SJSA1 (cell line): ENCODE results near the gene FSD1. TPM values are rescaled to one million over a fixed set of nuclear protein-coding genes. Genes with fewer than 3 reads are reported as not detected.
"Not testable (repeated sequence)": the region's sequence is repeated elsewhere in the genome, so short reads cannot be mapped to it uniquely, and the experiment has no call there.

Source experiments
- DNase-seq, 2 experiments: peaks; one replicate each; pipeline ENCODE4 v3.0.0-alpha.2; 2015 to 2020; ENCODE audit warnings: low spot score in 2 of 2, low read depth in 1 of 2
- H3K27ac ChIP-seq: fragments of 250-450 bp; sonication (Bioruptor Pico); 2 replicates; pipeline ENCODE4 v1.5.1; 2020; ENCODE audit warnings: mild to moderate bottlenecking, moderate library complexity
- H3K27me3 ChIP-seq: fragments of 250-450 bp; sonication (Bioruptor Pico); replicated peaks from 2 replicates; pipeline ENCODE4 v1.5.1; 2020; ENCODE audit warnings: mild to moderate bottlenecking, moderate library complexity
- H3K36me3 ChIP-seq: fragments of 250-450 bp; sonication (Bioruptor Pico); 2 replicates; pipeline ENCODE4 v1.5.1; 2020; ENCODE audit warnings: mild to moderate bottlenecking
- H3K4me1 ChIP-seq: fragments of 250-450 bp; sonication (Bioruptor Pico); replicated peaks from 2 replicates; pipeline ENCODE4 v1.6.1; 2021; ENCODE audit warnings: mild to moderate bottlenecking
- H3K4me3 ChIP-seq: fragments of 250-450 bp; sonication (Bioruptor Pico); 2 replicates; pipeline ENCODE4 v1.5.1; 2020; ENCODE audit warnings: mild to moderate bottlenecking
- H3K9me3 ChIP-seq: fragments of 250-450 bp; sonication (Bioruptor Pico); replicated peaks from 2 replicates; pipeline ENCODE4 v1.5.1; 2020; ENCODE audit warnings: mild to moderate bottlenecking
- total RNA-seq: library from RNA; depleted of rRNA; stranded (reverse); fragments of >200 nt; shearing (Covaris generic); gene quantifications from 2 replicates; pipeline ENCODE4 v1.2.3, GENCODE V29; 2014

Gene FSD1
- total RNA-seq, 1 experiment from 2014 or later: 4.5 TPM

DNA sequence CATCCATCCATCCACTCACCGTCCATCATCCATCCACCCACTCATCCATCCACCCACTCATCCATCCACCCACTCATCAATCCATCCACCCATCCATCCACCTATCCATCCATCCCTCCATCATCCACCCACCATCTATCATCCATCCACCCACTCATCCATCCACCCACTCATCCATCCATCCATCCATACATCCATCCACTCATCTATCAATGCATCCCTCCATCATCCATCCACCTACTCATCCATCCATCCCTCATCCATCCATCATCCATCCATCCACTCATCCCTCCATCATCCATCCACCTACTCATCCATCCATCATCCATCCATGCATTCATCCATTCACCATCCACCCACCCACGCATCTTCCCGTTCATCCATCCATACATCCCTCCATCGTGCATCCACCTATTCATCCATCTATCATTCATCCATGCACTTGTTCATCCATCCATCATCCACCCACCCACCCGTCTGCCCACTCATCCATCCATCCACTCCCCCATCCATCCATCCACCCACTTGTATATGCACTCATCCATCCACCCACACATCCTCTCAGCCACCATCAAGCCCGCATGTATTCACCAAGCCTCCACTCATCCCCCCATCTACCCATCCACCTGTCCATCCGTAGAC lies 30.7 kb downstream of the FSD1 start:
- DNase-seq: no peak
- no peaks in the 10 kb centered on the region for H3K36me3 ChIP-seq
- no peaks in the 10 kb centered on the region for H3K27me3 ChIP-seq
- H3K4me1 ChIP-seq: peaks cover 9% of the 10 kb centered on the region
- no peaks in the 10 kb centered on the region for H3K9me3 ChIP-seq
- H3K4me3 ChIP-seq: no peak overlapping the region
- no peak overlapping the region for H3K27ac ChIP-seq

DNA sequence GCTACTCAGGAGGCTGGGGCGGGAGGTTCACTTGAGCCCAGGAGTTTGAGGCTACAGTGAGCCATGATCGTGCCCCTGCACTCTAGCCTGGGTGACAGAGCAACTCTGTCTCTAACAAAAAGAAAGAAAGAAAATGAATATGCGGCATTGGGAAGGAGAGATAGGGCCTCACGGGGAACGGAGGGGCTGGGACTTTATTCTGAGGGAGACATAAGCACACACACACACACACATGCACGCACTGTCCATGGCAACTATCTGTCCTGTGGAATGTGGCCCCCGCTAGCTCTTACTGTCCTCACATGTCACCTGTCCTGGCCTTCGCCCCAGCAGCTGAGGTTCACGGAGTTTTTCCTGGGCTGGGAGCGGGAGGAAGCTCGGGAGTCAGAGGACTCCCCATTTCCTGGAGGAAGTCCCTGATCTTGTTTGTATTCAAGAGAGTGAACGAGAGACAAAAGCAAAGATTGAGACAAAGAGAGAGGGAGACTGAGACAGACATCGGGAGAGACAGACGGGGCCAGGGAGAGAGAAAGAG lies 33.6 kb downstream of the FSD1 start:
- Histone ChIP-seq H3K4me1 (peaks cover 15% of the 10 kb centered on the region), H3K27ac (no peak overlapping the region)
- DNase-seq: peak in 1 of 2 experiments; percentile 43

DNA sequence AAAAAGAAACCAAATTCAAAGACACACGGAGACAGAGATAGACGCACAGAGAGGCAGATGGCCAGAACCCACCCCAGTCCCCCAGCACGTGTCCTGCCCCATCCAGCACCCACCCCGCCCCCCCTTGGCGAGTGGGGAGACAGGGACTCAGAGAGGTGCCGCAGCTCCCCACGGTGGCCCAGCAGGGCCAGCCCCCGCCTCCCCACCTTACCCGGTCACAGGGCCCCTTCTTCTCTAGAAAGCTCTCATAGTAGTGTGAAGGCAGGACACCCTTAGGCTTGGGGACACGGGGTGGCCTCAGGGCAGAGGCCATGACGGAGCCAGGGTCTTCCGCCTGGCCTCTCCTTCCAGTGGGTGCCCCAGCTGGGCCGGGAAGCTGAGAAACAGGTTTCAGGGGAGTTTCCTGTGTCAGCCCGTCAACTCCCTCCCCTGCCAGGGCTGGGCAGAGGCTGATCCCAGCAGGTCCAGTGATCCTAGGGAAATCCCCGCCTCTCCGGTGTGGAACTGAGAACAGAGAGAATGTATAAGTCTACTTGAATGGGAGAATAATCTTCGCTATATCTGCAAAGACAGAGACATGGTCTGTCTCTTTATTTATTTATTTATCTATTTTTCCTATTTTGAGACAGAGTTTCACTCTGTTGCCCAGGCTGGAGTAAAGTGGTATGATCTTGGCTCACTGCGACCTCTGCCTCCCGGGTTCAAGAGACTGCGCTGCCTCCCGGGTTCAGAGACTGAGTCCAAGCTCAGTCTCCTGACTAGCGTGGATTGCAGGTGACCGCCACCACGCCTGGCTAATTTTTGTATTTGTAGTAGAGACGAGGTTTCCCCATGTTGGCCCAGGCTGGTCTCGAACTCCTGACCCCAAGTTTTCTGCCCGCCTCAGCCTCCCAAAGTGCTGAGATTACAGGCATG lies 34.3 kb downstream of the FSD1 start, which contains the start of gene STAP2:
Gene STAP2, minus strand, starts transcription at position 387 of the 915 bp plus-strand sequence. Its CDS starts 74 bp downstream, at position 313.
- Histone ChIP-seq H3K4me3 (peak within 1 kb of the TSS; percentile 28), H3K27me3 (no peaks in the 10 kb centered on the region), H3K4me1 (peaks cover 15% of the 10 kb centered on the region), H3K9me3 (no peaks in the 10 kb centered on the region), H3K27ac (no peak within 1 kb of the TSS), H3K36me3 (no peaks in the 10 kb centered on the region)
- DNase-seq: peak in 1 of 2 experiments; percentile 46

More for the DNA sequence above, 33.6 kb downstream of the FSD1 start:
- Histone ChIP-seq H3K27me3 (no peaks in the 10 kb centered on the region), H3K4me3 (peak overlapping the region; percentile 28), H3K36me3 (no peaks in the 10 kb centered on the region), H3K9me3 (no peaks in the 10 kb centered on the region)

DNA sequence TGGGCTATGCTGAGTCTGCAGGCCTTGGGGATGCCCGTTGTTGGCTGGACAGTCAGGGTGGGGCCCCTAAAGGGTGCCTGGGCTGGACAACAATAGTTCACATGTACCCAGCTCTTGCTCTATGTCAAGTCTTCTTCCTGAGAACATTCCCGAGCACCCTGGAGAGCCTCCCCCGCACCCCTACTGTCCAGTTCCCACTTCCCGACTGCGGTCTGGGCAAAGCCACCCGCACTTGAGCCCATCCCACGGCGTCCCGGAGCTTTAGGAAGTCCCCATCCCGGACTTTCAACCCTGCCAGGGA lies 37.9 kb downstream of the FSD1 start:
- H3K4me3 ChIP-seq: peak overlapping the region; percentile 62
- H3K27me3 ChIP-seq: no peaks in the 10 kb centered on the region
- H3K4me1 ChIP-seq: peaks cover 21% of the 10 kb centered on the region
- H3K9me3 ChIP-seq: no peaks in the 10 kb centered on the region
- no peak for DNase-seq
- H3K27ac ChIP-seq: peak overlapping the region; percentile 42
- H3K36me3 ChIP-seq: no peaks in the 10 kb centered on the region; the same call in 1 of the 2 replicates

DNA sequence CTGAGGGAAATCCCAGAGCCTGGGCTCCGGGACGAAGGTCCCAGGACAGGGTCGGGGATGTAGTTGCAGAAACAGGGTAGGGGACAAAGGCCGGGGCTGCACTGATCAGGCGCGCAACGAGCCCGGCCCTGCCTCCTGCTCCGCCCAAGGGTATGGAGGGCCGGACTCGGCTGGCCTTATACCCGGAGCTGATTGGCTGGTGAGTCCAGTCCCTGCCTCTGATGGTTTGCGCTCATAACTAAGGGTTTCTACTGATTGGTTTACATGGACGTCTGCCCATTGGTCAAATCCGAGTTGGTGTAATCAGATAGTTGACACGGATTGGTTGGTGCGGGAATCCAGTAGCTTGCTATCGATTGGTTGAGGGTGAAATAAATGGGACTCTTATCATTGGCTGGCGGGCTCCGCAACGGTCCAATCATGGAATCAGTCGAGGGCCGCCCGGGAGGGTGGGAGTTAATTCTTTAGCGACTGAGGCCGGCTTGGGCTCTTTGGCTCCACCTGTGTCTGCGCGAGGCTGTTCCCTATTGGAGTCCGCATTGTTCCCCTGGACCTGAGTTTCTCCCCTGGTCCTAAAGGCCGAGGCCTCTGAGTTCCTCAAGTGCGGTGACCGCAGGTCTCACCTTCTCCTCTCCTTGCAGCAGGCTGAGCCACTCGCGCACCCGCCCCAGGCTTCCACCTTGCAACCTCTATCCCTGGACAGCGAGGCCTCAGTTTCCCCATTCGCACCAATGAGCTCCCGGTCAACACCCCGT lies 38.4 kb downstream of the FSD1 start:
- no peaks in the 10 kb centered on the region for H3K27me3 ChIP-seq
- no peaks in the 10 kb centered on the region; the same call in 1 of the 2 replicates for H3K36me3 ChIP-seq
- no peaks in the 10 kb centered on the region for H3K9me3 ChIP-seq
- peaks cover 20% of the 10 kb centered on the region for H3K4me1 ChIP-seq
- peak; percentile 98 for DNase-seq
- H3K27ac ChIP-seq: peak overlapping the region; percentile 42
- peak overlapping the region; percentile 62 for H3K4me3 ChIP-seq

DNA sequence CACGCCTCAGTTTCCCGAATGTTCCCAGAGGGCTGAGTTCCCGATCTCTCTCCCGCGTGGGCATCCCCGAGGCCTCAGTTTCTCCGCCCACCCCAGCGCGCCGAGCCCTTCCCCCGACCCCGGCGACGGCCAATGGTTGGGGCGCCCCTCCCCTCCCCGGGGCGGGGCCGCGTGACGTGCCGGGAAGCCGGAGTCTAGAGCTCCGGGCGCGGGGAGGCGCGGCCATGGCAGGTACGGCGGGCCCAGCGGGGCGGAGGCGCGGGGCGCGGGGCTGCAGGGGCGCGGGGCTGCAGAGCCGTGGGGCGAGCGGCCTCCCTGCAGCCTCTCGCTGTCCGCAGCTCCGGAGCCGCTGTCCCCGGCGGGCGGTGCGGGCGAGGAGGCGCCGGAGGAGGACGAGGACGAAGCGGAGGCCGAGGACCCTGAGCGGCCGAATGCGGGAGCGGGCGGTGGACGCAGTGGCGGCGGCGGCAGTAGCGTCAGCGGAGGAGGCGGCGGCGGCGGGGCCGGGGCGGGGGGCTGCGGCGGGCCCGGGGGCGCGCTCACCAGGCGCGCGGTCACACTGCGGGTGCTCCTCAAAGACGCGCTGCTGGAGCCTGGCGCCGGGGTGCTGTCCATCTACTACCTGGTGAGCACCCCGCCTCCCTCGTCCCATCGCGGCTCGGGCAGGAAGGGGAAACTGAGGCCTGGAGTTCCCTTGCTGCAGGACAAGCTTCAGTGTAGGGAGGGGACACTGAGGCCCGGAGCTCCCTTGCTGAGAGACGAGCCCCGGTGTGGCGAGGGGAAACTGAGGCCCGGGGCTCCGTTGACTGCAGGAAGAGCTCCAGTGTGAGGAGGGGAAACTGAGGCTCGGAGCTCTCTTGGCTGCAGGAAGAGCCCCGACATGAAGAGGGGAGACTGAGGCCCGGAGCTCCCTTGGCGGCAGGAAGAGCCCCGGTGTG lies 39.2 kb downstream of the FSD1 start, which contains the start of gene MPND:
Gene MPND, plus strand, starts transcription at position 193 of the 938 bp plus-strand sequence. Its CDS starts 32 bp downstream, at position 225.
- Histone ChIP-seq H3K36me3 (no peaks in the 10 kb centered on the region; the same call in 1 of the 2 replicates), H3K9me3 (no peaks in the 10 kb centered on the region), H3K4me1 (peaks cover 14% of the 10 kb centered on the region), H3K27me3 (no peaks in the 10 kb centered on the region), H3K27ac (peak within 1 kb of the TSS; percentile 42), H3K4me3 (peak within 1 kb of the TSS; percentile 62)
- peak in 1 of 2 experiments; percentile 86 for DNase-seq

DNA sequence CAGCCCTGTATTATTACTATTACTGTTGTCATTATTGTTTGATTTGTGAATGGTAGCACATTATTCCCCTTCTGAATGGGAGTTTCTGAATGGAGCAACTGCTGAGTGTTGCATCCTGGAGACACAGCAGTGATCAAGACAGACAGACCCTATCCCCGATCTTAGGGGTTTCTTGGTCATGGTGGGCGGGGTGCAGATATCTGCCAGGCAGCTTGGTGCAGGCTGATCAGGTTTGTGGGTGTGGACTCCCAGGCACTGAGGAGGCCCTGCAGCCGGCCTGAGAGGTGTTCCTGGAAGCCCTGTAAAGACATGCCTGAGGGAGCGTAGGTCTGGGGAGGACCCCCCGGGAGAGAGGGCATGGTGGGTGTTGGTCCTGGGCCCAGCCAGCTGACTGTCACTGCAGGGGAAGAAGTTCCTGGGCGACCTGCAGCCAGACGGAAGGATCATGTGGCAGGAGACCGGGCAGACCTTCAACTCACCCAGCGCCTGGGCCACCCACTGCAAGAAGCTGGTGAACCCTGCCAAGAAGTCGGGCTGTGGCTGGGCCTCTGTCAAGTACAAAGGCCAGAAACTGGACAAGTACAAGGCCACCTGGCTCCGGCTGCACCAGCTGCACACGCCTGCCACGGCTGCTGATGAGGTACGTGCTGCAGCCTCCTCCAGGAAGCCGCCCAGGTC lies 41.1 kb downstream of the FSD1 start:
- no peak for DNase-seq
- H3K27ac ChIP-seq: no peak overlapping the region
- no peaks in the 10 kb centered on the region for H3K27me3 ChIP-seq
- H3K9me3 ChIP-seq: no peaks in the 10 kb centered on the region
- H3K4me1 ChIP-seq: peaks cover 12% of the 10 kb centered on the region
- H3K36me3 ChIP-seq: no peaks in the 10 kb centered on the region; the same call in 1 of the 2 replicates
- H3K4me3 ChIP-seq: no peak overlapping the region

DNA sequence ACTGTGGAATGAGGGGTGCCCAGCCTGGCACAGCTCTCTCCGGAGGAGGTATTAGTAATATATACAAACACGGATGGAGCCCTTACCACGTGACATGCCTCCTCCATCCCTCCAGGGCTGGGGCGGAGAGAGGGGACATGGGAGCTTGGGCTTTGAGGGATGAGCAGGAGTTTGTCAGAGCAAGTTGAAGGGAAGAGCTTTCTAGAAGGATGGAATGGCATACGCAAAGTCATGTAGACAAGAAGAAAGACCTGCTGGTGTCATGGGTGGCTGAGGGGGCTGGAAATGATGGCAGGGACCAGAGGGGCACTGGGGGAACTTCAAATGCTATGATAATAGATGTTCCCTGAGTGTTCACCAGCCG lies 41.6 kb downstream of the FSD1 start:
- H3K4me3 ChIP-seq: no peak overlapping the region
- no peaks in the 10 kb centered on the region for H3K9me3 ChIP-seq
- H3K4me1 ChIP-seq: peaks cover 12% of the 10 kb centered on the region
- H3K27ac ChIP-seq: no peak overlapping the region
- no peak for DNase-seq
- no peaks in the 10 kb centered on the region; the same call in 1 of the 2 replicates for H3K36me3 ChIP-seq
- H3K27me3 ChIP-seq: no peaks in the 10 kb centered on the region

DNA sequence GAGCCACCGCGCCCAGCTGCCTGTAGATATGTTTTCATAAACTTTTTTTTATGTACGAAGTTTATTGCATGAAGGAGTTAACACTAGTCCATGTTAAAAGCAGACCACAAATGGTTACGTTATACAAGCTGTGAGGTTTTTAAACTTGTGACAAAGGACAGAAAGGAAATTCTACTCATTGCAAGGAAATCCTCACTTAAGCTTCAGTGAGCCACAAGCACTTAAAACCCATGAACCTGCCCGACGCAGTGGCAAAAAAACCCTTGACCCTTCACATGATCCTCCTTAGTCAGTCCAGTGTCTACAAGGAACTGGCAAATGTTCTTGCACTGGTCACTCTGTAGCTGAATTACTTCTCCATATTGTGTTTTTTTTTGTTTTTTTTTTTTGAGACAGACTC lies 43.1 kb downstream of the FSD1 start:
- no peaks in the 10 kb centered on the region; the same call in 1 of the 2 replicates for H3K36me3 ChIP-seq
- H3K4me1 ChIP-seq: peaks cover 6% of the 10 kb centered on the region
- no peak overlapping the region for H3K27ac ChIP-seq
- H3K4me3 ChIP-seq: no peak overlapping the region
- no peaks in the 10 kb centered on the region for H3K9me3 ChIP-seq
- no peaks in the 10 kb centered on the region for H3K27me3 ChIP-seq
- DNase-seq: no peak

DNA sequence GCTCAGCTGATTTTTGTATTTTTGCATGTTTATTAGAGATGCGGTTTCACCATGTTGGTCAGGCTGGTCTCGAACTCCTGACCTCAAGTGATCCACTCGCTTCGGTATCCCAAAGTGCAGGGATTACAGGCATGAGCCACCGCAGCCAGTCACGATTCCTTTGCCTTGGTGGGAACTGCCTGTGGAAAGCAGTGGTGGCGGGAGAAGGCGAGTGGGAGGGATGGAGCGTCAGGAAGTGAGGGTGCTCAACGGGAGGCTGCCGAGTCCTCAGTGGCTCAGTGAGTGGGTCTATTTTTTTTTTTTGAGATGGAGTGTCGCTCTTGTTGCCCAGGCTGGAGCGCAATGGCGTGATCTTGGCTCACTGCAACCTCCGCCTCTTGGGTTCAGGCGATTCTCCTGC lies 44.8 kb downstream of the FSD1 start:
- not testable (repeated sequence) for H3K27ac ChIP-seq

DNA sequence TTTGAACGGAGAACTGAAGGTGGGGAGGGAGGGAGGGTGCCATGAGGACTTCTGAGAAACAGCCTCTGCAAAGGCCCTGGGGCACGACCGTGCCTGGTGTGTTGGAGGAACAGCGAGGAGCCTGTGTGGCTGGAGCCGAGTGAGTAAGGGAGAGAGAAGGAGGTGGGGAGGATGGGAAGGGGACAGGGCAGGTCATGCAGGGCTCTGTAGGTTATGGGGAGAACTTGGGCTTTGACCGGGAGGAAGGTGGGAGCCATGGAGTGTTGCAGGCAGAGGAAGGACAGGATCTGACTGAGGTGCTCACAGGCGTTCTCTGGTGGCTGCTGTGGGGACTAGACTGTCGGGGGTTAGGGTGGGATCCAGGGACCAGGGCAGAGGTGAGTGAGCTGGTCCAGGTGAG lies 45.7 kb downstream of the FSD1 start:
- Histone ChIP-seq H3K4me3 (no peak overlapping the region), H3K4me1 (no peaks in the 10 kb centered on the region), H3K9me3 (no peaks in the 10 kb centered on the region), H3K27ac (no peak overlapping the region), H3K27me3 (no peaks in the 10 kb centered on the region), H3K36me3 (peaks cover 6% of the 10 kb centered on the region)
- no peak for DNase-seq

More for the DNA sequence above, 44.8 kb downstream of the FSD1 start:
- DNase-seq, H3K36me3 ChIP-seq, H3K4me1 ChIP-seq, H3K9me3 ChIP-seq, H3K4me3 ChIP-seq, H3K27me3 ChIP-seq: not testable (repeated sequence)

DNA sequence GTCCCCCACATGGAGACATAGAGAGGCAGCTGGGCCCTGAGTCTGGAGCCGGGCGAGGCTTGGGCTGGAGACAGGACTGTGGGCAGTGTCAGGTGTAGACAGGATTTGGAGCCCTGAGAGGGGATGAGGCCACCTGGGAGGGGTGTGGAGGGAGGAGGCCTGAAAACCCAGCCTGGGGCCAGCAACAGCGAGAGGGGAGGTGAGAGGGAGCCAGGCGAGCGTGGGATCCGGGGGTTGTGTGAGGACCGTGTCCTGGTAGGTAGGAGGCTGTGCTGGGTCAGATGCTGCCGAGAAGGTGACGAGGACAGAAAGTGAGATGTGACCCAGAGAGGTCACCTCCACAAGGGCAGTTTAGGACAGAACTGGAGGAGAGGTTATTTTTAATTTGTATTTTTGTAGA lies 46.3 kb downstream of the FSD1 start:
- no peak overlapping the region for H3K4me3 ChIP-seq
- no peaks in the 10 kb centered on the region for H3K4me1 ChIP-seq
- no peaks in the 10 kb centered on the region for H3K9me3 ChIP-seq
- no peak overlapping the region for H3K27ac ChIP-seq
- H3K36me3 ChIP-seq: peaks cover 6% of the 10 kb centered on the region
- no peaks in the 10 kb centered on the region for H3K27me3 ChIP-seq
- DNase-seq: peak in 1 of 2 experiments; percentile 40
